Measurements from ENCODE around the gene TANGO6.

GRCh38 chr16:68839831-68840230 is 3.5 kb upstream of the TANGO6 start:
- TF ChIP-seq EZH2 (IDR thresholded peaks at IDR 0.05; ENCODE audit: borderline replicate concordance, low read depth, low read length, poor library complexity, severe bottlenecking) (no peak), CTCF (conservative IDR thresholded peaks at IDR 0.05; ENCODE audit: low read depth, low read length) (no peak)
